Measurements from ENCODE around the gene UBXN11.

GRCh38 chr1:26234644-26235370 lies 71.6 kb downstream of the UBXN11 start:
- TF ChIP-seq CTCF (IDR thresholded peaks at IDR 0.05; ENCODE audit: low read length) (peak; percentile 49), EZH2 (IDR thresholded peaks at IDR 0.05; ENCODE audit: borderline replicate concordance, low read length) (no peak)
